Loucy (cell line): Measurements from ENCODE around the gene NCOR2.
A peak's percentile ranks its signal among the peaks of the same experiment; 100 is the strongest.

Source experiments
- H2AFZ ChIP-seq: fragments of 200-600 bp; sonication (generic); 2 replicates; pipeline ENCODE4 v1.6.0; 2016; ENCODE audit warnings: antibody characterized with exemption, mild to moderate bottlenecking, low read length, moderate library complexity
- H3F3A ChIP-seq: fragments of 200-600 bp; 2 replicates; pipeline ENCODE4 v1.6.0; 2016; ENCODE audit warnings: antibody characterized with exemption, low read depth, mild to moderate bottlenecking
- H3K27me3 ChIP-seq: fragments of 200-600 bp; sonication (generic); 2 replicates; pipeline ENCODE4 v1.6.1; 2014; ENCODE audit warnings: low read length, mild to moderate bottlenecking; ENCODE audit not compliant: insufficient read depth, poor library complexity, severe bottlenecking
- H3K36me3 ChIP-seq: fragments of 200-600 bp; sonication (generic); 2 replicates; pipeline ENCODE4 v1.6.1; 2016; ENCODE audit warnings: low read length; ENCODE audit not compliant: insufficient read depth
- H3K4me1 ChIP-seq: fragments of 200-600 bp; sonication (generic); 2 replicates; pipeline ENCODE4 v1.5.1; 2014; ENCODE audit warnings: low read length, mild to moderate bottlenecking; ENCODE audit not compliant: insufficient read depth, poor library complexity, severe bottlenecking
- H3K4me2 ChIP-seq: fragments of 200-600 bp; sonication (generic); 2 replicates; pipeline ENCODE4 v1.6.0; 2014; ENCODE audit warnings: antibody characterized with exemption, low read length, low read depth, mild to moderate bottlenecking; ENCODE audit not compliant: poor library complexity, severe bottlenecking
- H3K4me3 ChIP-seq: fragments of 200-600 bp; sonication (generic); 2 replicates; pipeline ENCODE4 v1.5.1; 2014; ENCODE audit warnings: low read length, mild to moderate bottlenecking, mixed read lengths; ENCODE audit not compliant: poor library complexity, severe bottlenecking
- H3K79me2 ChIP-seq: fragments of 200-600 bp; sonication (generic); 2 replicates; pipeline ENCODE4 v1.6.1; 2014; ENCODE audit warnings: low read length; ENCODE audit not compliant: insufficient read depth
- H3K9ac ChIP-seq: fragments of 200-600 bp; sonication (generic); 2 replicates; pipeline ENCODE4 v1.6.0; 2014; ENCODE audit warnings: mild to moderate bottlenecking, low read depth, low read length, moderate library complexity; ENCODE audit not compliant: poor library complexity, severe bottlenecking
- H3K9me2 ChIP-seq: fragments of 200-600 bp; sonication (generic); replicated peaks from 2 replicates; pipeline ENCODE4 v1.6.1; 2016; ENCODE audit warnings: low read depth, low read length, mixed read lengths
- H3K9me3 ChIP-seq: fragments of 200-600 bp; sonication (generic); 2 replicates; pipeline ENCODE4 v1.6.1; 2014; ENCODE audit warnings: mild to moderate bottlenecking, antibody characterized with exemption, low read length, low read depth; ENCODE audit not compliant: insufficient read depth
- H4K20me1 ChIP-seq: fragments of 200-600 bp; sonication (generic); 2 replicates; pipeline ENCODE4 v1.6.0; 2014; ENCODE audit warnings: antibody characterized with exemption, low read length, mild to moderate bottlenecking; ENCODE audit not compliant: insufficient read depth, poor library complexity, severe bottlenecking
- EZH2phosphoT487 ChIP-seq: fragments of 200-600 bp; IDR thresholded peaks from 2 replicates; pipeline ENCODE4 v1.6.1; 2018; ENCODE audit warnings: antibody characterized with exemption, mild to moderate bottlenecking, moderate library complexity, borderline replicate concordance
- TF ChIP-seq, protein P1 (sequence below): fragments of 200-600 bp; sonication (generic); conservative IDR thresholded peaks from 2 replicates; pipeline ENCODE4 v1.5.1; 2014; ENCODE audit warnings: mild to moderate bottlenecking, antibody characterized with exemption, low read length

Gene NCOR2

GRCh38 chr12:124577374-124577773 is 10.0 kb upstream of the NCOR2 start:
- no peaks in the 10 kb centered on the region for H3F3A ChIP-seq
- no peaks in the 10 kb centered on the region for H3K27me3 ChIP-seq
- no peak overlapping the region for H2AFZ ChIP-seq
- no peaks in the 10 kb centered on the region for H3K36me3 ChIP-seq
- H3K9me3 ChIP-seq: no peaks in the 10 kb centered on the region
- H3K4me1 ChIP-seq: peaks cover 8% of the 10 kb centered on the region
- no peak for TF ChIP-seq EZH2phosphoT487
- TF ChIP-seq, protein P1, sequence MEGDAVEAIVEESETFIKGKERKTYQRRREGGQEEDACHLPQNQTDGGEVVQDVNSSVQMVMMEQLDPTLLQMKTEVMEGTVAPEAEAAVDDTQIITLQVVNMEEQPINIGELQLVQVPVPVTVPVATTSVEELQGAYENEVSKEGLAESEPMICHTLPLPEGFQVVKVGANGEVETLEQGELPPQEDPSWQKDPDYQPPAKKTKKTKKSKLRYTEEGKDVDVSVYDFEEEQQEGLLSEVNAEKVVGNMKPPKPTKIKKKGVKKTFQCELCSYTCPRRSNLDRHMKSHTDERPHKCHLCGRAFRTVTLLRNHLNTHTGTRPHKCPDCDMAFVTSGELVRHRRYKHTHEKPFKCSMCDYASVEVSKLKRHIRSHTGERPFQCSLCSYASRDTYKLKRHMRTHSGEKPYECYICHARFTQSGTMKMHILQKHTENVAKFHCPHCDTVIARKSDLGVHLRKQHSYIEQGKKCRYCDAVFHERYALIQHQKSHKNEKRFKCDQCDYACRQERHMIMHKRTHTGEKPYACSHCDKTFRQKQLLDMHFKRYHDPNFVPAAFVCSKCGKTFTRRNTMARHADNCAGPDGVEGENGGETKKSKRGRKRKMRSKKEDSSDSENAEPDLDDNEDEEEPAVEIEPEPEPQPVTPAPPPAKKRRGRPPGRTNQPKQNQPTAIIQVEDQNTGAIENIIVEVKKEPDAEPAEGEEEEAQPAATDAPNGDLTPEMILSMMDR: no peak
- H4K20me1 ChIP-seq: no peaks in the 10 kb centered on the region
- H3K9ac ChIP-seq: no peak overlapping the region
- no peaks in the 10 kb centered on the region for H3K9me2 ChIP-seq
- H3K4me3 ChIP-seq: no peak overlapping the region
- H3K79me2 ChIP-seq: no peaks in the 10 kb centered on the region
- no peak overlapping the region for H3K4me2 ChIP-seq

GRCh38 chr12:124576061-124576650 is 8.7 kb upstream of the NCOR2 start:
- Histone ChIP-seq H3K4me2 (no peak overlapping the region), H2AFZ (no peak overlapping the region), H3F3A (no peaks in the 10 kb centered on the region), H4K20me1 (no peaks in the 10 kb centered on the region), H3K9ac (no peak overlapping the region), H3K36me3 (no peaks in the 10 kb centered on the region), H3K9me3 (no peaks in the 10 kb centered on the region), H3K27me3 (no peaks in the 10 kb centered on the region), H3K9me2 (no peaks in the 10 kb centered on the region), H3K79me2 (no peaks in the 10 kb centered on the region), H3K4me1 (peaks cover 8% of the 10 kb centered on the region), H3K4me3 (no peak overlapping the region)
- no peak for TF ChIP-seq EZH2phosphoT487
- TF ChIP-seq, protein P1: no peak

GRCh38 chr12:124573839-124574786 is 6.7 kb upstream of the NCOR2 start:
- TF ChIP-seq EZH2phosphoT487: no peak
- TF ChIP-seq, protein P1: no peak
- Histone ChIP-seq H3K4me1 (peaks cover 10% of the 10 kb centered on the region), H3K36me3 (no peaks in the 10 kb centered on the region), H3K9me2 (no peaks in the 10 kb centered on the region), H3K9ac (no peak overlapping the region), H2AFZ (peak overlapping the region; percentile 48; the same call in 1 of the 2 replicates), H4K20me1 (no peaks in the 10 kb centered on the region), H3F3A (no peaks in the 10 kb centered on the region), H3K27me3 (no peaks in the 10 kb centered on the region), H3K4me3 (no peak overlapping the region), H3K9me3 (no peaks in the 10 kb centered on the region), H3K79me2 (no peaks in the 10 kb centered on the region), H3K4me2 (no peak overlapping the region)
